NCI-H446 treated with DMSO at 0.1 percent for 48 hours (cell line): Measurements from ENCODE around the gene DNAJC8.

Experiments used
- DNase-seq: peaks from one replicate; lab custom pipeline; 2025; lab: John Stamatoyannopoulos, UW

Gene DNAJC8

DNA sequence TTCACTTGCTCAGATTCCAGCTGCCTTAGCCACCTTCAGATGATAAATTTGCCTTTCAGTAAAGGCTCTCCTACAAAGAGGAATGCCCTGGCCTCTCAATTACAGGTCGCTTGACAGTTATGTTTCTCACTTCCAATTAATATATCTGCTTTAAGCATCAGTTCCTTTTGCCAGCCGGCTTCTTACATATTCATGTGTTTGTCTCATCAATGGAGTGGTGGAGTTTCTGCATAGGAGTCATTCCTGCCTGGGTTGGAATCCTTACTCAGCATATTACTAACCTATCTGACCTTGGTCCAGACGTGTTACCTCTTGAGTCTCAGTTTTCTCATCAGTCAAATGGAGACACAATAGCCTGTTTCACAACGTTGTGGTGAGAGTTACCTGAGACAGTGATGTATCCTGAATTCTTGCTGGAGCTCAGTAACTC, 17.1 kb upstream of the DNAJC8 start:
- DNase-seq, result no peak

DNA sequence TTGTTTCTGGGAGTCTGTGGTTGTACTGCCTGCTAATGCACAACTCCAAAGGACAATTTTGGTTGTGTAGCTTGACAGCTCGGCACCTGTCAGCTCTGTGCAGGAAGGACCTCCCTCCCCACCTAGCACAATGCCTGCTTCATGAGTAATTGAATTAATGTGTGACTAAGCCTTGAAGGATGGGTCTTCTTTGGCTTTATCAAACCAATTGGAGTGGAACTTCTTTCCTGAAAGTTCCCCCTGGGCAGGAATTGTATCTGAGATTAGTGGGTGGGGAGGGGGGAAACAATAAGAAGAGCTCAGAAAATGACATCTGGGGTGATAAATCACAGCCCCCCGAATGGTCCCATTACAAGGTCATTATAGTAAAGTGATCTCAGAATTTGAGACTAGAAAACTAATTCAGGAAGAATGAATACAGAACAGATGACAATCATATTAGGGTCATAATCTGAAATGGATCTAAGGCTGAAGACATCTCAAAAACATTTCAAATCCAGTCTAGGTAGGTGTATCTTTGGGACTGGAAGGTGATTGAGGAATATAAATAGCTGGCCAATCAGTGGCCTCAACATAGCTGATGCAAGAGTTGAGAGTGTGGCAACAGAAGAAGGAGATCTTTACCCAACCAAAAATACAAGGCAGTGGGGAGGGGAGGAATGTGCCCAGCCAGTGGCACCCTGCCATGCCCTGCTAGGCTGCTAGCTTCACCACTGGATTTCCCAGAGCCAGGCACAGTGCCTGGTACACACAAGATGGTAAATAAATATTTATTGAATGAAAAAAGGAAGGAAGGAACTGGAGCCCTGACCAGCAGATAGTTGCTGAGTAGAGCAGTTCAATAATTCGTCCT, 16.4 kb upstream of the DNAJC8 start:
- DNase-seq, result no peak

- peak; percentile 45 for DNase-seq
Measured at GRCh38 chr1:28248273-28249012, 15.6 kb upstream of the DNAJC8 start.

DNA sequence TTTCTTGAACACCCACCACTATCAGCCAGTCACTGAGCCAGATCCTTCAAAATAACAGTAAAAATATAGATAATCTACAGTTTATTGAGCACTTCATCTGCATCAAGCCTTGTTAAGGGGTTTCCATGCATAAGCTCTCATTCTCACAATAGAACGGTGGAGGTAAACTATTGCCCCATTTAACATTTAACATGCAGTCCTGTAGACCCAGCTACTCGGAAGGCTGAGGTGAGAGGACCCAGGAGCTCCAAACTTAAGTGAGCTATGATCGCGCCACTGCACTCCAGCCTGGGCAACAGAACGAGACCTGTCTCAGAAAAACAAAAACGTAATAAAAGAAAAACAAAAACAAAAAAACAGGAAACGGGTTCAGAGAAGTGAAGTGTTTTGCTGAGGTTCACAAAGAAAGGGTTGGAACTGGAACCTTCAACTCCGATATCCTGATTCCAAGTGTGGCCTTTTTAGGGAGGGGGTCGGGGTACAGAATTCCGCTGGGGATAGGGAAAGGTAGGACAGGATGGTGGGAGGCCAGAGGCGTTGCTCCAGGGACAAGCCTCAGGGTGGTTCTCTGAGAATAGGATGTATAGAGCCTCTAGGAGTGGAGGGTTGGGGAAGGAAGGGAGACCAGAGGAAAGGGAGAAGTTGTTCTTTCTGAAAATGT, 14.9 kb upstream of the DNAJC8 start:
- no peak for DNase-seq

- no peak for DNase-seq
Measured at GRCh38 chr1:28246427-28246832, 13.6 kb upstream of the DNAJC8 start.

GRCh38 chr1:28244549-28245251, 11.9 kb upstream of the DNAJC8 start:
- DNase-seq, result no peak

- no peak for DNase-seq
Measured at GRCh38 chr1:28243685-28244311, 11.0 kb upstream of the DNAJC8 start.

GRCh38 chr1:28241638-28242241, 8.9 kb upstream of the DNAJC8 start:
- DNase-seq, result no peak

- no peak for DNase-seq
Measured at GRCh38 chr1:28240024-28240423, 7.2 kb upstream of the DNAJC8 start.

- DNase-seq, result no peak
Measured at GRCh38 chr1:28239004-28239403, 6.2 kb upstream of the DNAJC8 start.

- no peak for DNase-seq
Measured at GRCh38 chr1:28236656-28237322, 4.0 kb upstream of the DNAJC8 start.

- peak; percentile 98 for DNase-seq
Measured at GRCh38 chr1:28235755-28236655, 3.2 kb upstream of the DNAJC8 start, which contains the start of gene ATP5IF1. TSS of gene ATP5IF1 (plus strand) at chr1:28236124. CDS start at chr1:28236184, 60 bp downstream.

- DNase-seq, result no peak
Measured at GRCh38 chr1:28233264-28233606, 406 bp upstream of the DNAJC8 start.

DNA sequence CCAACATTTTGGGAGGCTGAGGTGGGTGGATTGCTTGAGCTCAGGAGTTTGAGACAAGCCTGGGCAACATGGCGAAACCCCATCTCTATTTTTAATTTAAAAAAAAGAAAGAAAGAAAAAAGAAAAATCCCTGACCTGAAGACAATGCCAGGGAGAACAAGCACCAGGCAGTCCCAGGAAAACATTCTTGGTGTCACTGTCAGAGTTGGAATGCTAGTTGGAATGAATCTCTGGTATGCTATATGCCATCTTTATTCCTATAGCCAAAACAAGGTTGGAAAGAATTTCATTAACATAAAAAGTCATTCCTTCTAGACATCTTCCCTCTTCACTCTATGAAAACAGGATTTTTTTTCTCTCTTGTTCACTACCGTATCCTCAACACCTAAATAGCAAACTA, 2.8 kb downstream of the DNAJC8 start:
- DNase-seq, result no peak

- no peak for DNase-seq
Measured at GRCh38 chr1:28229089-28229488, 3.7 kb downstream of the DNAJC8 start.

- DNase-seq, result no peak
Measured at GRCh38 chr1:28213315-28213714, 19.5 kb downstream of the DNAJC8 start.

- DNase-seq, result no peak
Measured at GRCh38 chr1:28209700-28210099, 23.1 kb downstream of the DNAJC8 start.

GRCh38 chr1:28208818-28209441, 23.9 kb downstream of the DNAJC8 start:
- no peak for DNase-seq

GRCh38 chr1:28205243-28205642, 27.6 kb downstream of the DNAJC8 start:
- no peak for DNase-seq
